ENCODE results near the gene DENND5A. TPM values are rescaled to one million over a fixed set of nuclear protein-coding genes. Genes with fewer than 3 reads are reported as not detected.
A peak's percentile ranks its signal among the peaks of the same experiment; 100 is the strongest.

The DENND5A gene
- total and polyA plus RNA-seq, 8 donors: 65.7 to 106 (median 96.7) TPM

DNA sequence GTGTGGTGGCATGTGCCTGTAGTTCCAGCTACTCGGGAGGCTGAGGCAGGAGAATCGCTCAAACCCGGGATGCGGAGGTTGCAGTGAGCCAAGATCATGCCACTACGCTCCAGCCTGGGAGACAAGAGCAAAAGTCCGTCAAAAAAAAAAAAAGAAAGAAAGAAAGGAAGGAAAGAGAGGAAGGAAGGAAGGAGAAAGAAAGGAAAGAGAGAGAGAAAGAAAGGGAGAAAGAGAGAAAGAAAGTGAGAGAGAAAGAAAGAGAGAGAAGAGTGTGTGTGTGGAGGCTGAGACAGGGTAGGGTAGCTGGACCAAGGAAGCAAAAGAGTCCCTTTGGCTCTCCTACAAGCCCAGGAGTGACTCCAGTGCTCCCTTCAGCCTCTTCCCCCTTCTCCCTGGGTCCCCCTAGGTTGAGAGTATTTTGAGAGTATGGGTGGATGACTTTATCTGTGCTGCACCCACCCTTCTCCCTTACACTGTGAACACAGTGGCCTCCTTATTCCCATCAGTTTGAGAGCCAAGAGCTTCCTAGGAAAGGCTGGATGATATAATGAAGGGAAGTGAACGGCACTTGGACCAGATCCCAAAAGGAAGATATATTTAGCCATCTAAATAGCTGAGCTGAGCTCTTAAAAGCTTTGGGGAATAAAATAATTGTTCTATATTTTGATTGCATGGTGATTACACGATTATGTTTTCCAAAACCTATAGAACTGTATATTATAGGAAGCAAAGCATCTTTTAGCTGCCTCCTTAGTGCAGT, 9.5 kb upstream of the DENND5A start:
- Histone ChIP-seq H3K4me3 (no peak overlapping the region), H3K27ac (peak overlapping the region in 1 of 2 donors; percentile 86), H3K9me3 (no peaks in the 10 kb centered on the region), H3K4me1 (peaks cover 0 to 27% of the 10 kb centered on the region in 2 donors), H3K36me3 (peaks cover 0 to 10% of the 10 kb centered on the region in 2 donors), H3K27me3 (no peaks in the 10 kb centered on the region)
- DNase-seq (peak in 1 of 4 donors; percentile 30), ATAC-seq (no peak)
- intact Hi-C loops (cut with DNase I): no loop called here
- no peak for TF ChIP-seq CTCF (IDR thresholded peaks at IDR 0.05)

GRCh38 chr11:9273376-9274336, 8.5 kb upstream of the DENND5A start:
- H3K9me3 ChIP-seq: no peaks in the 10 kb centered on the region
- H3K27ac ChIP-seq: peak overlapping the region in 1 of 2 donors; percentile 86
- TF ChIP-seq CTCF (IDR thresholded peaks at IDR 0.05): no peak
- DNase-seq: no peak
- H3K4me1 ChIP-seq: peaks cover 0 to 27% of the 10 kb centered on the region in 2 donors
- ATAC-seq: peak; percentile 60
- intact Hi-C loops (cut with DNase I): no loop called here
- no peaks in the 10 kb centered on the region for H3K27me3 ChIP-seq
- peaks cover 0 to 9% of the 10 kb centered on the region in 2 donors for H3K36me3 ChIP-seq
- H3K4me3 ChIP-seq: no peak overlapping the region

GRCh38 chr11:9269492-9270013, 4.4 kb upstream of the DENND5A start:
- no peaks in the 10 kb centered on the region for H3K36me3 ChIP-seq
- no peak overlapping the region for H3K27ac ChIP-seq
- H3K9me3 ChIP-seq: no peaks in the 10 kb centered on the region
- intact Hi-C loops (cut with DNase I): loop anchor here in 1 of 2 donors (10.0 kb wide), 1 partner anchor 95 kb away; no protein-coding TSS in a partner anchor
- no peak for TF ChIP-seq CTCF (IDR thresholded peaks at IDR 0.05)
- H3K4me1 ChIP-seq: peaks cover 0 to 30% of the 10 kb centered on the region in 2 donors
- no peak for DNase-seq
- no peaks in the 10 kb centered on the region for H3K27me3 ChIP-seq
- ATAC-seq: no peak
- H3K4me3 ChIP-seq: no peak overlapping the region

DNA sequence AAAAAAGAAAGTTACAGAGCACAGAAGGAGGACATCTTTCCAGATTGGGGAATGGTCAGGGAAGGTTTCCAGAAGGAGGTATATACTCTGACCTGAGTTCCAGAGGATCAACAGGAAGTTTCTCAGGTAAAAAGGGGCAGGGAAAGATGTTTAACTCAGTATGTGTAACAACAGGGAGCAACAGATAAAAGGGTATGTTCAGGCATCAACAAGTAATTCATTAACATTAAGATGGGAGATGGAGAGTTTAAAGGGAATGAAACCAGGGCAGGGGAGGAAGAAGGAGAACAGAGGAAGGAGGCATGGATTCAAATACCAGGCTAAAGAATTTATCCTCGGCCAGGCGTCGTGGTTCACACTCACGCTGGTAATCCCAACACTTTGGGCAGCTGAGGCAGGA, 2.5 kb upstream of the DENND5A start:
- intact Hi-C loops (cut with DNase I): loop anchor here in 1 of 2 donors (10.0 kb wide), 1 partner anchor 93 kb away; no protein-coding TSS in a partner anchor
- Histone ChIP-seq H3K4me3 (no peak overlapping the region), H3K36me3 (no peaks in the 10 kb centered on the region), H3K4me1 (peaks cover 0 to 20% of the 10 kb centered on the region in 2 donors), H3K27me3 (no peaks in the 10 kb centered on the region), H3K9me3 (no peaks in the 10 kb centered on the region), H3K27ac (no peak overlapping the region)
- DNase-seq: no peak
- TF ChIP-seq CTCF (IDR thresholded peaks at IDR 0.05): no peak
- ATAC-seq: no peak
